NCI-H1417 treated with DMSO at 0.1 percent for 48 hours (cell line): ENCODE data around the gene WARS2.
"Not testable (repeated sequence)": the region's sequence is repeated elsewhere in the genome, so short reads cannot be mapped to it uniquely, and the experiment has no call there.

Source experiments
- DNase-seq: peaks from one replicate; lab custom pipeline; 2025; lab: John Stamatoyannopoulos, UW

Gene WARS2

GRCh38 chr1:119140177-119141019, at the start of gene WARS2:
Gene WARS2 (minus strand): TSS chr1:119140653. CDS start chr1:119140644, 9 bp downstream.
- DNase-seq = peak; percentile 97

- DNase-seq = no peak
These were observed 48.5 kb upstream of the WARS2 start for GRCh38 chr1:119188926-119189325.

- DNase-seq = no peak
These were observed 47.0 kb upstream of the WARS2 start for GRCh38 chr1:119187416-119187815.

- DNase-seq = no peak
These were observed 46.0 kb upstream of the WARS2 start for GRCh38 chr1:119186471-119186870.

GRCh38 chr1:119184972-119185371, 44.5 kb upstream of the WARS2 start:
- DNase-seq = no peak

- DNase-seq = peak; percentile 27
These were observed 40.8 kb upstream of the WARS2 start for GRCh38 chr1:119181218-119181617.

- DNase-seq = no peak
These were observed 38.6 kb upstream of the WARS2 start for GRCh38 chr1:119179051-119179450.

GRCh38 chr1:119172927-119173326, 32.5 kb upstream of the WARS2 start:
- not testable (repeated sequence) for DNase-seq

GRCh38 chr1:119171381-119172010, 31.0 kb upstream of the WARS2 start:
- DNase-seq = not testable (repeated sequence)

- no peak for DNase-seq
These were observed 22.9 kb upstream of the WARS2 start for GRCh38 chr1:119163396-119163795.

GRCh38 chr1:119160866-119161265, 20.4 kb upstream of the WARS2 start:
- DNase-seq = no peak

GRCh38 chr1:119160409-119160808, 20.0 kb upstream of the WARS2 start:
- DNase-seq = no peak

GRCh38 chr1:119159966-119160365, 19.5 kb upstream of the WARS2 start:
- DNase-seq = no peak

GRCh38 chr1:119159111-119159510, 18.7 kb upstream of the WARS2 start:
- no peak for DNase-seq

GRCh38 chr1:119156761-119157160, 16.3 kb upstream of the WARS2 start:
- DNase-seq = not testable (repeated sequence)

- not testable (repeated sequence) for DNase-seq
These were observed 14.6 kb upstream of the WARS2 start for GRCh38 chr1:119155069-119155468.

GRCh38 chr1:119150150-119150549, 9.7 kb upstream of the WARS2 start:
- DNase-seq = no peak

GRCh38 chr1:119147661-119148090, 7.2 kb upstream of the WARS2 start:
- no peak for DNase-seq

GRCh38 chr1:119146466-119146865, 6.0 kb upstream of the WARS2 start:
- DNase-seq = no peak

GRCh38 chr1:119144813-119145212, 4.4 kb upstream of the WARS2 start:
- DNase-seq = no peak

GRCh38 chr1:119143706-119144105, 3.3 kb upstream of the WARS2 start:
- no peak for DNase-seq

- DNase-seq = no peak
These were observed 1.2 kb upstream of the WARS2 start for GRCh38 chr1:119141660-119142059.

GRCh38 chr1:119141020-119141424, 569 bp upstream of the WARS2 start:
- DNase-seq = no peak

GRCh38 chr1:119139857-119140176, 636 bp downstream of the WARS2 start:
- DNase-seq = no peak
